ENCODE measurements around the gene CEP164.

Gene CEP164

DNA sequence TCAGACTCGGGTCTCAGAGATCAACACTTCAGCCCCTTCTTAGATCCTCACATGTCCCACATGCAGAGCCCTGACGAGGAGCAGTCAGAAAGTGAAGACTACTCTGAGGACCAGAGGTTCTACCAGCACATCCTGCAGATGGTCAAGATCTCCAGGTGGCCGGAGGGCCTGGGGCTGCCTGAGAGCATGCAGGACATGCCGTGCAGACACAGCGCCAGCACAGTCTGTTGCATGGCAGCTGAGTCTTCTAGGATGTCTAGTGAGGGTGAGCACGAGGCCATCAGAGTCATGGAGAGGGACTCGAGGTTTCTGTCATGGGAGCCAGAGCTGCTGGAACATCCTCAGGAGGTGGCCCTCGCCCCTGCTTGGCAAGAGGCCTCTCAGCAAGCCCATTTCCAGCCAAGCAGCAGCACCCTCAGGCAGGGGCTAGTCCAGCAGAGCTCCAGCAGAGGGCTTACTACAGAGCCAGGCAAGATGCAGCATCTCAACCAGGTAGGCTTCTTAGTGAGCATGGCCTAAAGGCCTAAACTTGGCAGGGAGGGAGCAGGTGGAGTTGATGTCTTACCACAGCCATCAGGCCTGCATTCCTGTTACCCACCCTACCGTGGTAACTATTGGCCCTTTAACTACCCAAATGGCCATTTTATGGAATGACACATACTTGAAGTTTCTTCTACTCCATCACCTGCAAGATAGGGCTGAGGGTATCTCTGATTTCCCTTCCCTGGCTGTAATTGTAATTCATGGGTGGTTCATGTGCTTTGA, 28.7 kb downstream of the CEP164 start:
- DNase-seq (ENCODE audit: low read depth in 2 of 2, low spot score in 1 of 2): no peak

DNA sequence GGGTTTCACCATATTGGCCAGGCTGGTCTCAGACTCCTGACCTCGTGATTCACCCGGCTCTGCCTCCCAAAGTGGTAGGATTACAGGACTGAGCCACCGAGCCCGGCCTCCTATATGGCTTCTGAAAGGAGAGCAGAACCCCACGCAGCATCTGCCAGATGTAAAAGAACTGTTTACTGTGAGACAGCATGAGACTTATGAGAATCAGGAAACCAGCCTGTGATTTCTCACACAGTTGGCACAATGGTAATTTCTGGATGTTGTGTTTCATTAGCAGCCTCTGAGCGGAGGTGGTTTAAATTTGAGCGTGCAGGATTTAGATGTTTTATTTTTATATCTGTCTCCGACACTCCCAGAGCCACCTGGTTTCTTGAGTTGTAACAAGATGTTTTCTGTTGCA, 33.8 kb downstream of the CEP164 start:
- DNase-seq (ENCODE audit: low read depth in 2 of 2, low spot score in 1 of 2): no peak

- DNase-seq (ENCODE audit: low read depth in 2 of 2, low spot score in 1 of 2): no peak
These were observed 38.6 kb downstream of the CEP164 start for GRCh38 chr11:117366248-117366647.

- DNase-seq (ENCODE audit: low read depth in 2 of 2, low spot score in 1 of 2): no peak
These were observed 39.2 kb downstream of the CEP164 start for GRCh38 chr11:117366875-117367274.

DNA sequence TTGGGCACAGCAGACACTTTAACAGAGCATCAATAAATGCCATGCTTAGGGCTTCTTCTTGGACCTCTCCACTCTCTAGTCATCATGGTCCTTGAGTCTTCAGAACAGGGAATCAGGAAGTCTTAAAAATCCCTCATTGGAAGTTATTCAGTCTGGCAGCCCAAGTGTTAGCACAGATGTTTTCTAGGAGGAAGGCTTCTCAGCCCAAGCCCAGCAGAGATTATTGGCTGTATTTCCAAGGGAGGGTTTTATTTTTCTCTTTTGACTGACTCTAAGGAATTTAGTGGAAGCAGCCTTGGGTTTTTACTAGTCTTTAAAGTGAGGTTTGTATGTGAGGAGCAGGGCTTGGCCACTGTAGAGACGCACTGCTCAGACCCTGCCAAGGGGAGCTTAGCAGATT, 41.9 kb downstream of the CEP164 start:
- DNase-seq (ENCODE audit: low read depth in 2 of 2, low spot score in 1 of 2): no peak

- no peak for DNase-seq (ENCODE audit: low read depth in 2 of 2, low spot score in 1 of 2)
These were observed 43.8 kb downstream of the CEP164 start for GRCh38 chr11:117371453-117371852.

GRCh38 chr11:117374316-117375055, 46.8 kb downstream of the CEP164 start:
- no peak for DNase-seq (ENCODE audit: low read depth in 2 of 2, low spot score in 1 of 2)

- no peak for DNase-seq (ENCODE audit: low read depth in 2 of 2, low spot score in 1 of 2)
These were observed 48.3 kb downstream of the CEP164 start for GRCh38 chr11:117375960-117376359.

DNA sequence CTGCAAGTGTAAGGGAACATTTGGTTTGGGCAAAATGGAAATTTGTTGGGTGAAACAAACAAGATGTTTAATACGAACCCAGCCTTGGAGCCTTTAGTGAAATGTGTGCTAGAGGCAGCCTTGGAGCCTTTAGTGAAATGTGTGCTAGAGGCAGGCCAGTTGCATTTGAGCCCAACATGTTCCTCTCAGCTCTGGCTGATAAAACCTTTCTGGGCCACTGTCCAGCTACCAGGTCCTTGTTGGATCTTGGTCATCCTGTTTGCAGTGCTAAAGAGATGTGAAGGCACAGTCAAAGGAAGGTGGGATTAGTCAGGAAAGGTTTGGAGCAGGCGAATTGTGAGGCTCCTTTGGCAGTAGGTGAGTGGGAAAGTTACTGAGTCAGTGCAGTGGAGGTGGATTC, 48.9 kb downstream of the CEP164 start:
- no peak for DNase-seq (ENCODE audit: low read depth in 2 of 2, low spot score in 1 of 2)

DNA sequence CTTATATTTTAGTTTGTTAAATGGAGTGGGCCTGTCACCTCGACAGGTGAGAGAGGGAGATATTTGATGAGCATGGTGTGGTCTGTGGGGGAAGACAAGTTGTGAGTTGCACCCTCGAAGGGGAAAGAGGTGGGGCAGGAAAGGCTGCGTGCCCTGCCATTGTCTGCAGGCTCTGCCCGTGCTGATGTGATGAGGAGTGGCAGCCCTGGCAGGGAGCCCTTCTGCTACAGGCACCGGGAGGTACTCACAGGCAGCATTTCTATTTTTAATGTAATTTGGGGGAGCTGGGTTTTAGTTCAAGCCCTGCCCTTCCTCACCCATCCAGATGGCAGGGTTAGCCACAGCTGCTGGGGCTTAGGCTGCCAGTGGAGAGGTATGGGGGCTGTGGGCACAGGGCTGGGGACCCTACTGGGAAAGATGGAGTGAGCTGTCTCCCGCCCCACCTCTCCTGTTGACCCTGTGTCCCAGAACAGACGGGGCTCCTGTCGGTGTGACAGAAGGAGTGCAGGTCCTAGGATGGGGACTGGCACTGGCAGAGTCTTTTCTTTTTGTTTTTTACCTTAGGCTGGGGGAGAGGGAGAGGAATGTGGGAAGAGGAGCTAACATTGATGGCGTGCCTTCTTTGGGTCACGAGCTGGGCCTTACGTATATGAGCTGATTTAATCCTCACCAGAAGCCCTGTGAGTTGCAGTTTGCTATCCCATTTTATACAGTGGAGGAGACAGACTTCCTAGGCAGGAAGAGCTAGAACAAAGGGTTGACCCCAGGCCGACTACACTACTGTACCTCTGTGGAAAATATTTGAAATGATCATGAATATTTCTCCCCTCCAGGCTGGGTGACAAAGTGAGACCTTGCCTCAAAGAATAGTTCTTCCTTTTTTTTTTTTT, 51.6 kb downstream of the CEP164 start:
- no peak for DNase-seq (ENCODE audit: low read depth in 2 of 2, low spot score in 1 of 2)

GRCh38 chr11:117380676-117381075, 53.0 kb downstream of the CEP164 start:
- DNase-seq (ENCODE audit: low read depth in 2 of 2, low spot score in 1 of 2): no peak

DNA sequence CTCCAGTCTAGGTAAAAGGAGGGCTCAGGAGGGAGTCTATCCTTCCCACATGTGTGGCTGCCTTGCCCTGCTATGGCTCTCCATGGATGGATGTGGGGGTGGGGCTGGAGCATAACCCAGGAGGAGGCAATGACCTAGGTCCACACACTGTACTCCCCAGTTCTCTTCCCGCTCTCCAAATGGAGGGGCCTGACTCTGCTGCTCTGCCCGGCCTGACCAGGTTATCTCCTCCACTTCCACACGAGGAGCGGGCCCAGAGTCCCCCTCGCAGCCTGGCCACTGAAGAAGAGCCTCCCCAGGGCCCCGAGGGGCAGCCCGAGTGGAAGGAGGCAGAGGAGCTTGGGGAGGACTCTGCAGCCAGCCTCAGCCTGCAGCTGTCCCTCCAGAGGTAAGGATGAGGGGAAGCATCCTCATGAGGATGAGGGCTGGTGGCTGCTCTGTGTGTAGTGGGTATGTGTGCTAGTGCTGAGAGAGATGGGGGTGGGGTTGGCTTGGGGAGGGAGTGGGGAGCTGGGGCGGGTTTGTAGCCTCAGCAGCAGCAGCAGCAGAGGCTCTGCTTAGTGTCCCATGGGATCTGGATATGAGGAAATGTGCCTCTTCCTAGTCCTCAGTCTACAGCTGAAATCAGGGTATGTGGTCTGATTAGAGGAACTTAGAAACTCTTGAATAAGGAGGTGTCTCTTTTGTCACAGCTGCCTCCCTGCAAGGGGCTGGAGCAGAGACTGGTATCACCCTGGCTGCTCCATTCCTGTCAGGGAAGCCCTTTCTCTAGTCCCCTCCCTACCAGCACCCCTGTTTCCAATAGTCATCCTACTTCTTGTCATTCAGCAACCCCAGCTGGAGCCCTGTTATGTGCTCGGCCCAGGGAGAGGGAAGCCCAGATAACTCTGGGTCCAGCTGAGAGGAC, 54.1 kb downstream of the CEP164 start:
- no peak for DNase-seq (ENCODE audit: low read depth in 2 of 2, low spot score in 1 of 2)

GRCh38 chr11:117382746-117383145, 55.1 kb downstream of the CEP164 start:
- no peak for DNase-seq (ENCODE audit: low read depth in 2 of 2, low spot score in 1 of 2)

GRCh38 chr11:117384045-117384444, 56.4 kb downstream of the CEP164 start:
- DNase-seq (ENCODE audit: low read depth in 2 of 2, low spot score in 1 of 2): no peak

- DNase-seq (ENCODE audit: low read depth in 2 of 2, low spot score in 1 of 2): no peak
These were observed 57.8 kb downstream of the CEP164 start for GRCh38 chr11:117385471-117385870.

DNA sequence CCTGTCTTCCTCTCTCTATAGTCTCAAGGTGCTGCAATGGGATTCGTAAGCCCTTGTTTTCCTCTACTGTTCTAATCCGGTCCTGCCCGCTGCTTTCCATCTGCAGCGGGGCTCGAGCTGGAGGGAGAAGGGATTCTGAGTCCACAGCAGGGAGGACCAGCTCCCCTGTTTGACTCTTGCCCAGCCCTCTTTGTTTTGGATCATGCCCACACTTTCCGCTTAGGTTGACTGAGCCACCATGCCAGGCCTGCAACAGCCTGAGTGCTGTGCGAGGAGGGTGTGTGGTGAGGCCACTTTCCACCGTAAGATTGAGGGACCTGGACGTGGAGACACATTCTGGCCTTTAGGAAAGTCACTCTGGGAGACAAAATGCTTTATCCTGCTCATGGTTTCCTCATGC, 58.3 kb downstream of the CEP164 start:
- no peak for DNase-seq (ENCODE audit: low read depth in 2 of 2, low spot score in 1 of 2)

- no peak for DNase-seq (ENCODE audit: low read depth in 2 of 2, low spot score in 1 of 2)
These were observed 60.5 kb downstream of the CEP164 start for GRCh38 chr11:117387992-117388755.

GRCh38 chr11:117390743-117391142, 63.1 kb downstream of the CEP164 start:
- no peak for DNase-seq (ENCODE audit: low read depth in 2 of 2, low spot score in 1 of 2)

DNA sequence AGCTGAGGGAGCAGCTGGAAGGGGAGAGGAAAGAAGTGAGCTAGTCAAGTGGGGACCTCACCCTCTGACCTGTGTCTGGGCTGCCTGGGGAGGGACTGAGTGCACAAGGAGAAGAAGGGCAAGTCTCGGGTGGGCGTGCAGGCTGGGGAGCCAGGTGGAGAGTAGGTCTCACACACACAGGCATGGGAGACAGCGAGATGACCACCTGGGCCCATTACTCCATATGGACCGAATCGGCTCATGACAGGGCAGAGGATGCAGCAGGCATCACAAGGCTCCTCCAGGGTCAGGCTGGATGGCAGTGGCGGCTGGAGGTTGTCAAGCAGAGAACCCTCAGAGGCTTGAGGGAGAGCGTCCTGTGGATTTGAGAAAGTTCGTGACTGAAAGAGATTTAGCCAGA, 63.5 kb downstream of the CEP164 start:
- no peak for DNase-seq (ENCODE audit: low read depth in 2 of 2, low spot score in 1 of 2)
